ENCODE data around the gene LGR6.

DNA sequence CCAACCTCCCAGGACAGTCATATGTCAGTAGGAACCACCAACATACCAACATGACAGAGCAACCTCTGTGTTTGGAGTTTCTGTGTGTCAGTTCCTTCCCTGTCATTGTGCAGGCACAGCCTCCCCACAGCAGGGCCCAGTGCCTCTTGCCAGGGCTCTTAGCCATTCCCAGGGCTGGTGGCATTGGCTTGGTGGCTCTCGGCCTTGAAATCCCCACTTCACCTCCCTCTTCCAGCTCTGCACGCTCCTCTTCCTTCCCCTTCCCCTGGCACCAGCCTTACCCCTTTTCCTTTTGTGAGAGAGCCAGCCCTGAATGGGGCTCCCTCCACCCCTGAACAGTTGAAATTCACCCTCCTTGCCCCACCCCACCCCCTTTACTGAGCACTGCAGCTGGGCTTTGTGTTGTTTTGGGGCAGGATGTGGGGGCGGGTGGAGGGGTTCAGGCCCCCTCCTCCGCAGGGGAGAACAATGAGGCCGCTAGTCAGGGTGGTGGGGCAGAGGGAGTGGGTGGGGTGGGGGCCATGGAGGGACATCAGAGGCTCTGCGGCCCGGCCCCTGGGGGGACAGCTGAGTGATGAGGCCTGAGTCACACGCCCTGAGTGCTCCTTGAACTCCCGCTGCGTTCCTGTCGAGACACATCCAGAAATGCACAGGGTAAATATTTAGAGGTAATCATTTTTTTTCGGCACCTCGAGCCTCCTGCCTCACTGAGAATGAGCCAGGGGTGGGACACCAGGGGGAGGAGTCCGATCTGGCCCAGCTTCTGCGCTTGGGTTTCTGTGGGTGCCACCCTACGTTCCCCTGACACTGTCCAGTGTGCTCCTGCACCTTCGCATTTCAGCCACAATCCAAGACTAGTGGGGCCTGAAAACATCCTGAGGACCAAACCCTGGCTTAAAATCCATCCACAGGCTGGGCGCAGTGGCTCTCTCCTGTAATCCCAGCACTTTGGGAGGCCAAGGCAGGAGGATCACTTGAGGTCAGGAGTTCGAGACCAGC, 28.6 kb downstream of the LGR6 start:
- TF ChIP-seq, protein P1, sequence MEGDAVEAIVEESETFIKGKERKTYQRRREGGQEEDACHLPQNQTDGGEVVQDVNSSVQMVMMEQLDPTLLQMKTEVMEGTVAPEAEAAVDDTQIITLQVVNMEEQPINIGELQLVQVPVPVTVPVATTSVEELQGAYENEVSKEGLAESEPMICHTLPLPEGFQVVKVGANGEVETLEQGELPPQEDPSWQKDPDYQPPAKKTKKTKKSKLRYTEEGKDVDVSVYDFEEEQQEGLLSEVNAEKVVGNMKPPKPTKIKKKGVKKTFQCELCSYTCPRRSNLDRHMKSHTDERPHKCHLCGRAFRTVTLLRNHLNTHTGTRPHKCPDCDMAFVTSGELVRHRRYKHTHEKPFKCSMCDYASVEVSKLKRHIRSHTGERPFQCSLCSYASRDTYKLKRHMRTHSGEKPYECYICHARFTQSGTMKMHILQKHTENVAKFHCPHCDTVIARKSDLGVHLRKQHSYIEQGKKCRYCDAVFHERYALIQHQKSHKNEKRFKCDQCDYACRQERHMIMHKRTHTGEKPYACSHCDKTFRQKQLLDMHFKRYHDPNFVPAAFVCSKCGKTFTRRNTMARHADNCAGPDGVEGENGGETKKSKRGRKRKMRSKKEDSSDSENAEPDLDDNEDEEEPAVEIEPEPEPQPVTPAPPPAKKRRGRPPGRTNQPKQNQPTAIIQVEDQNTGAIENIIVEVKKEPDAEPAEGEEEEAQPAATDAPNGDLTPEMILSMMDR (conservative IDR thresholded peaks at IDR 0.05; ENCODE audit: low read length) = no peak
- TF ChIP-seq EZH2phosphoT487 (IDR thresholded peaks at IDR 0.05; ENCODE audit: borderline replicate concordance) = no peak

All from Loucy (cell line).